HEK293 (cell line): ENCODE results near the gene BTRC.

Experiments
- ATF2 ChIP-seq: fragments of 450-650 bp; formaldehyde crosslinking; IDR thresholded peaks from 2 replicates; pipeline ENCODE4 v1.5.1; 2016; ENCODE audit warnings: missing biosample characterization, missing genetic modification characterization, low read depth
- GLI2 ChIP-seq: fragments of 450-650 bp; formaldehyde crosslinking; IDR thresholded peaks from 2 replicates; pipeline ENCODE4; 2017; ENCODE audit warnings: missing biosample characterization, missing genetic modification characterization, low read depth, borderline replicate concordance
- GLI4 ChIP-seq: fragments of 450-650 bp; formaldehyde crosslinking; IDR thresholded peaks from 2 replicates; pipeline ENCODE4 v1.5.1; 2016; ENCODE audit warnings: missing biosample characterization, missing genetic modification characterization
- HOXC10 ChIP-seq: sonication (generic); formaldehyde crosslinking; IDR thresholded peaks from 2 replicates; pipeline ENCODE4 v1.8.1; 2023; ENCODE audit warnings: mild to moderate bottlenecking, missing genetic modification reagents
- IKZF3 ChIP-seq: fragments of 450-650 bp; IDR thresholded peaks from 2 replicates; pipeline ENCODE4 v1.5.0; 2018; ENCODE audit warnings: missing biosample characterization, mild to moderate bottlenecking, missing genetic modification characterization, moderate library complexity
- KLF16 ChIP-seq: fragments of 450-650 bp; formaldehyde crosslinking; IDR thresholded peaks from 2 replicates; pipeline ENCODE4 v1.5.1; 2017; ENCODE audit warnings: missing biosample characterization, missing genetic modification characterization
- MEIS1 ChIP-seq: sonication (generic); formaldehyde crosslinking; IDR thresholded peaks from 2 replicates; pipeline ENCODE4 v1.8.1; 2022; ENCODE audit warnings: missing genetic modification reagents, mild to moderate bottlenecking, borderline replicate concordance
- PRDM2 ChIP-seq: fragments of 450-650 bp; formaldehyde crosslinking; IDR thresholded peaks from 2 replicates; pipeline ENCODE4 v1.5.1; 2016; ENCODE audit warnings: missing biosample characterization, missing genetic modification characterization, borderline replicate concordance
- RBAK ChIP-seq: fragments of 450-650 bp; formaldehyde crosslinking; IDR thresholded peaks from 2 replicates; pipeline ENCODE4 v1.5.1; 2016; ENCODE audit warnings: missing biosample characterization, missing genetic modification characterization
- ZBTB48 ChIP-seq: fragments of 450-650 bp; formaldehyde crosslinking; IDR thresholded peaks from 2 replicates; pipeline ENCODE4 v1.5.1; 2016; ENCODE audit warnings: missing biosample characterization, missing genetic modification characterization
- ZNF18 ChIP-seq: fragments of 450-650 bp; formaldehyde crosslinking; IDR thresholded peaks from 2 replicates; pipeline ENCODE4 v1.5.1; 2016; ENCODE audit warnings: missing biosample characterization, missing genetic modification characterization
- ZNF19 ChIP-seq: fragments of 450-650 bp; formaldehyde crosslinking; IDR thresholded peaks from 2 replicates; pipeline ENCODE4; 2016; ENCODE audit warnings: missing biosample characterization, missing genetic modification characterization, low read depth
- ZNF202 ChIP-seq: fragments of 450-650 bp; formaldehyde crosslinking; IDR thresholded peaks from 2 replicates; pipeline ENCODE4 v1.5.1; 2016; ENCODE audit warnings: missing biosample characterization, missing genetic modification characterization, borderline replicate concordance
- ZNF362 ChIP-seq: fragments of 450-650 bp; formaldehyde crosslinking; IDR thresholded peaks from 2 replicates; pipeline ENCODE4 v1.5.1; 2016; ENCODE audit warnings: missing biosample characterization, missing genetic modification characterization
- ZNF366 ChIP-seq: fragments of 450-650 bp; formaldehyde crosslinking; conservative IDR thresholded peaks from 2 replicates; pipeline ENCODE4 v1.5.1; 2016; ENCODE audit warnings: missing biosample characterization, missing genetic modification characterization
- ZNF416 ChIP-seq: fragments of 450-650 bp; formaldehyde crosslinking; IDR thresholded peaks from 2 replicates; pipeline ENCODE4 v1.5.1; 2016; ENCODE audit warnings: missing biosample characterization, missing genetic modification characterization
- ZNF433 ChIP-seq: fragments of 450-650 bp; formaldehyde crosslinking; IDR thresholded peaks from 2 replicates; pipeline ENCODE4 v1.5.1; 2016; ENCODE audit warnings: missing biosample characterization, missing genetic modification characterization, low read depth
- ZNF558 ChIP-seq: fragments of 450-650 bp; formaldehyde crosslinking; IDR thresholded peaks from 2 replicates; pipeline ENCODE4 v1.5.1; 2016; ENCODE audit warnings: missing biosample characterization, missing genetic modification characterization
- ZNF585B ChIP-seq: fragments of 450-650 bp; formaldehyde crosslinking; IDR thresholded peaks from 2 replicates; pipeline ENCODE4 v1.5.1; 2016; ENCODE audit warnings: missing biosample characterization, missing genetic modification characterization
- ZNF610 ChIP-seq: fragments of 450-650 bp; formaldehyde crosslinking; IDR thresholded peaks from 2 replicates; pipeline ENCODE4 v1.5.1; 2016; ENCODE audit warnings: missing biosample characterization, missing genetic modification characterization, borderline replicate concordance
- ZNF704 ChIP-seq: fragments of 450-650 bp; formaldehyde crosslinking; IDR thresholded peaks from 2 replicates; pipeline ENCODE4 v1.5.1; 2016; ENCODE audit warnings: missing biosample characterization, missing genetic modification characterization
- ZNF837 ChIP-seq: fragments of 450-650 bp; formaldehyde crosslinking; IDR thresholded peaks from 2 replicates; pipeline ENCODE4 v1.5.1; 2016; ENCODE audit warnings: missing biosample characterization, missing genetic modification characterization
- ZSCAN4 ChIP-seq: fragments of 450-650 bp; formaldehyde crosslinking; IDR thresholded peaks from 2 replicates; pipeline ENCODE4 v1.5.1; 2017; ENCODE audit warnings: missing biosample characterization, missing genetic modification characterization
- ZSCAN5A ChIP-seq: fragments of 450-650 bp; formaldehyde crosslinking; IDR thresholded peaks from 2 replicates; pipeline ENCODE4 v1.5.1; 2016; ENCODE audit warnings: missing biosample characterization, missing genetic modification characterization

The BTRC gene

GRCh38 chr10:101569622-101570427 is 215.9 kb downstream of the BTRC start (continued):
- TF ChIP-seq PRDM2 (no peak), ZNF837 (tag by site-specific recombination) (no peak; the same call in 1 of the 2 replicates), ZNF366 (tag by site-specific recombination) (0 out of 2 replicates have a peak, but pooled peaks have one; percentile 60), ZBTB48 (tag by site-specific recombination) (peak; percentile 77; the same call in 1 of the 2 replicates), KLF16 (tag by site-specific recombination) (peak; percentile 71), ZNF704 (no peak), MEIS1 (CRISPR knock-in tag) (no peak), ZNF433 (tag by site-specific recombination) (no peak), ZNF202 (tag by site-specific recombination) (no peak), GLI4 (0 out of 2 replicates have a peak, but pooled peaks have one; percentile 51), ZNF416 (tag by site-specific recombination) (no peak), GLI2 (tag by site-specific recombination) (no peak), ZNF610 (peak; percentile 47; the same call in 1 of the 2 replicates), ZNF585B (tag by site-specific recombination) (no peak), ZNF558 (no peak), IKZF3 (tag by site-specific recombination) (no peak; the same call in 1 of the 2 replicates), HOXC10 (CRISPR knock-in tag) (no peak), ATF2 (tag by site-specific recombination) (no peak), ZNF19 (tag by site-specific recombination) (no peak), ZSCAN4 (0 out of 2 replicates have a peak, but pooled peaks have one; percentile 9), ZSCAN5A (no peak), ZNF362 (tag by site-specific recombination) (no peak), ZNF18 (tag by site-specific recombination) (peak; percentile 82; the same call in 1 of the 2 replicates), RBAK (tag by site-specific recombination) (no peak)
